Activated CD4-positive, alpha-beta T cell treated with anti-CD3 and anti-CD28 coated beads for 36 hours (primary cell): ENCODE measurements around the gene TOP3B. TPM values are rescaled to one million over a fixed set of nuclear protein-coding genes. Genes with fewer than 3 reads are reported as not detected.

ENCODE experiments used
- ATAC-seq: fragments of 200-7000 bp; cut with Tn5 transposase; one replicate; pipeline ENCODE4 v1.10.0; 2021; ENCODE audit warnings: mild to moderate bottlenecking, moderate library complexity
- CTCF ChIA-PET: fragments of 350-600 bp; sonication (Branson Sonifier 250); formaldehyde crosslinking; loops from one replicate; lab custom pipeline; 2021; ENCODE audit warnings: antibody characterized with exemption; lab: Charles Lee
- POLR2A ChIA-PET: fragments of 350-600 bp; sonication (Branson Sonifier 250); formaldehyde crosslinking; loops from one replicate; lab custom pipeline; 2021; ENCODE audit warnings: antibody characterized with exemption, inconsistent platforms; lab: Charles Lee
- DNase-seq: peaks from one replicate; pipeline ENCODE4 v3.0.0-alpha.2; 2020
- H3K27ac Mint-ChIP-seq: one replicate; pipeline ENCODE4 v1.8.0; 2021; ENCODE audit warnings: mixed read lengths
- H3K27me3 Mint-ChIP-seq: one replicate; pipeline ENCODE4 v1.8.0; 2021; ENCODE audit warnings: mixed read lengths
- H3K36me3 Mint-ChIP-seq: one replicate; pipeline ENCODE4 v1.8.0; 2021; ENCODE audit warnings: low read depth, mixed read lengths
- H3K4me1 Mint-ChIP-seq: one replicate; pipeline ENCODE4 v1.8.0; 2021; ENCODE audit warnings: mixed read lengths
- H3K4me3 Mint-ChIP-seq: one replicate; pipeline ENCODE4 v1.8.0; 2021; ENCODE audit warnings: mild to moderate bottlenecking, moderate library complexity, mixed read lengths
- H3K9me3 Mint-ChIP-seq: one replicate; pipeline ENCODE4 v1.8.0; 2021; ENCODE audit warnings: low read depth, mixed read lengths
- intact Hi-C, 2 experiments: fragments of 100-400 bp; cut with DNase I in 1 of 2; cut with micrococcal nuclease in 1 of 2; formaldehyde crosslinking; loops; one replicate each; pipeline versions ENCODE4 v1.14.2 to v1.15.1; 2022 to 2024; cut with DNase I, micrococcal nuclease
- total RNA-seq, 2 experiments: library from RNA; stranded (reverse); gene quantifications; one replicate each; pipeline ENCODE4 v1.2.3, GENCODE V29; 2021

Gene TOP3B
- total RNA-seq, 2 experiments from 2014 or later = 27.3 to 33.8 TPM

- H3K27me3 Mint-ChIP-seq = peaks cover 2% of the 10 kb centered on the region
- CTCF ChIA-PET = interaction anchor here (1.2 kb wide), 1 partner anchor 20 kb away, joined by 4 read pairs; no protein-coding TSS in a partner anchor
- H3K36me3 Mint-ChIP-seq = no peaks in the 10 kb centered on the region
Measured at GRCh38 chr22:22022255-22022840, 39.8 kb upstream of the TOP3B start.

GRCh38 chr22:22021162-22021750 is 38.7 kb upstream of the TOP3B start:
- ATAC-seq = no peak
- Mint-ChIP-seq H3K27ac (no peak overlapping the region), H3K4me1 (no peaks in the 10 kb centered on the region), H3K4me3 (no peak overlapping the region), H3K36me3 (no peaks in the 10 kb centered on the region), H3K27me3 (peaks cover 2% of the 10 kb centered on the region), H3K9me3 (no peaks in the 10 kb centered on the region)
- intact Hi-C loops = no loop called here
- DNase-seq = no peak
- ChIA-PET CTCF (interaction anchor here (0.8 kb wide), 1 partner anchor 49 kb away, joined by 3 read pairs; no protein-coding TSS in a partner anchor), POLR2A (no interaction called here)

More at GRCh38 chr22:22022255-22022840, 39.8 kb upstream of the TOP3B start:
- Mint-ChIP-seq H3K27ac (no peak overlapping the region), H3K4me1 (no peaks in the 10 kb centered on the region), H3K9me3 (no peaks in the 10 kb centered on the region), H3K4me3 (no peak overlapping the region)
- DNase-seq = no peak
- no peak for ATAC-seq
- POLR2A ChIA-PET = no interaction called here
- intact Hi-C loops = no loop called here

GRCh38 chr22:22020425-22020852 is 37.9 kb upstream of the TOP3B start:
- Mint-ChIP-seq H3K27ac (no peak overlapping the region), H3K4me3 (no peak overlapping the region), H3K36me3 (no peaks in the 10 kb centered on the region), H3K4me1 (no peaks in the 10 kb centered on the region), H3K9me3 (no peaks in the 10 kb centered on the region), H3K27me3 (peaks cover 2% of the 10 kb centered on the region)
- ATAC-seq (no peak), DNase-seq (no peak)
- intact Hi-C loops = no loop called here
- ChIA-PET CTCF (interaction anchor here (0.8 kb wide), 1 partner anchor 50 kb away, joined by 3 read pairs; no protein-coding TSS in a partner anchor), POLR2A (no interaction called here)

- intact Hi-C loops = no loop called here
- no peak overlapping the region for H3K27ac Mint-ChIP-seq
- DNase-seq (no peak), ATAC-seq (no peak)
- peaks cover 2% of the 10 kb centered on the region for H3K27me3 Mint-ChIP-seq
- ChIA-PET CTCF (no interaction called here), POLR2A (no interaction called here)
- no peaks in the 10 kb centered on the region for H3K4me1 Mint-ChIP-seq
- no peaks in the 10 kb centered on the region for H3K36me3 Mint-ChIP-seq
- H3K9me3 Mint-ChIP-seq = no peaks in the 10 kb centered on the region
- H3K4me3 Mint-ChIP-seq = no peak overlapping the region
Measured at GRCh38 chr22:22019659-22020424, 37.3 kb upstream of the TOP3B start.

- Mint-ChIP-seq H3K4me3 (no peak overlapping the region), H3K36me3 (no peaks in the 10 kb centered on the region), H3K9me3 (no peaks in the 10 kb centered on the region), H3K27ac (no peak overlapping the region), H3K4me1 (no peaks in the 10 kb centered on the region), H3K27me3 (peaks cover 2% of the 10 kb centered on the region)
- DNase-seq = no peak
- no peak for ATAC-seq
- intact Hi-C loops = no loop called here
- ChIA-PET CTCF (no interaction called here), POLR2A (no interaction called here)
Measured at GRCh38 chr22:22018825-22019658, 36.5 kb upstream of the TOP3B start.

- Mint-ChIP-seq H3K9me3 (peaks cover 2% of the 10 kb centered on the region), H3K27me3 (peaks cover 8% of the 10 kb centered on the region), H3K36me3 (no peaks in the 10 kb centered on the region), H3K4me1 (no peaks in the 10 kb centered on the region), H3K27ac (no peak overlapping the region), H3K4me3 (no peak overlapping the region)
- POLR2A ChIA-PET = no interaction called here
- intact Hi-C loops = no loop called here
- no peak for DNase-seq
- CTCF ChIA-PET = no interaction called here
- no peak for ATAC-seq
Measured at GRCh38 chr22:22015631-22016030, 33.0 kb upstream of the TOP3B start.

GRCh38 chr22:22014285-22014659 is 31.7 kb upstream of the TOP3B start:
- no peaks in the 10 kb centered on the region for H3K36me3 Mint-ChIP-seq
- peaks cover 16% of the 10 kb centered on the region for H3K27me3 Mint-ChIP-seq
- H3K4me1 Mint-ChIP-seq = peaks cover 3% of the 10 kb centered on the region
- ChIA-PET CTCF (no interaction called here), POLR2A (no interaction called here)
- no peak overlapping the region for H3K27ac Mint-ChIP-seq
- intact Hi-C loops = no loop called here
- ATAC-seq (no peak), DNase-seq (no peak)
- peaks cover 2% of the 10 kb centered on the region for H3K9me3 Mint-ChIP-seq
- H3K4me3 Mint-ChIP-seq = no peak overlapping the region

GRCh38 chr22:22013559-22014284 is 31.1 kb upstream of the TOP3B start:
- DNase-seq = no peak
- POLR2A ChIA-PET = no interaction called here

GRCh38 chr22:22011964-22012363 is 29.4 kb upstream of the TOP3B start:
- ATAC-seq (no peak), DNase-seq (no peak)
- Mint-ChIP-seq H3K36me3 (no peaks in the 10 kb centered on the region), H3K9me3 (peaks cover 2% of the 10 kb centered on the region), H3K4me3 (no peak overlapping the region), H3K4me1 (peaks cover 3% of the 10 kb centered on the region), H3K27me3 (peaks cover 19% of the 10 kb centered on the region), H3K27ac (no peak overlapping the region)
- intact Hi-C loops = no loop called here
- ChIA-PET CTCF (no interaction called here), POLR2A (no interaction called here)

More at GRCh38 chr22:22013559-22014284, 31.1 kb upstream of the TOP3B start:
- peaks cover 2% of the 10 kb centered on the region for H3K9me3 Mint-ChIP-seq
- ATAC-seq = no peak
- peaks cover 3% of the 10 kb centered on the region for H3K4me1 Mint-ChIP-seq
- no peak overlapping the region for H3K27ac Mint-ChIP-seq
- intact Hi-C loops = no loop called here
- CTCF ChIA-PET = no interaction called here
- H3K36me3 Mint-ChIP-seq = no peaks in the 10 kb centered on the region
- peaks cover 21% of the 10 kb centered on the region for H3K27me3 Mint-ChIP-seq
- H3K4me3 Mint-ChIP-seq = no peak overlapping the region

GRCh38 chr22:22010358-22010757 is 27.8 kb upstream of the TOP3B start:
- DNase-seq = no peak
- Mint-ChIP-seq H3K4me3 (no peak overlapping the region), H3K36me3 (no peaks in the 10 kb centered on the region), H3K27me3 (peaks cover 19% of the 10 kb centered on the region), H3K27ac (no peak overlapping the region), H3K4me1 (peaks cover 3% of the 10 kb centered on the region), H3K9me3 (peaks cover 2% of the 10 kb centered on the region)
- CTCF ChIA-PET = interaction anchor here (0.7 to 1.6 kb wide), 3 partner anchors 10 to 490 kb away, joined by 3 to 6 read pairs (median 5); no protein-coding TSS in a partner anchor
- ATAC-seq = no peak
- intact Hi-C loops = no loop called here
- POLR2A ChIA-PET = no interaction called here

GRCh38 chr22:22009661-22010060 is 27.1 kb upstream of the TOP3B start:
- CTCF ChIA-PET = no interaction called here
- Mint-ChIP-seq H3K9me3 (peaks cover 2% of the 10 kb centered on the region), H3K27ac (no peak overlapping the region), H3K36me3 (no peaks in the 10 kb centered on the region), H3K4me3 (no peak overlapping the region), H3K27me3 (peaks cover 19% of the 10 kb centered on the region), H3K4me1 (peaks cover 3% of the 10 kb centered on the region)
- DNase-seq = no peak
- POLR2A ChIA-PET = no interaction called here
- peak; percentile 44 for ATAC-seq
- intact Hi-C loops = no loop called here
